GM10248 (cell line): Measurements from ENCODE around the gene NKAIN1.

Experiments
- CTCF ChIA-PET: fragments of 300-600 bp; sonication (Branson Sonifier 250); formaldehyde crosslinking; extraction: SDS; loops from one replicate; lab custom pipeline; 2021; ENCODE audit warnings: antibody characterized with exemption; lab: Yijun Ruan, JAX
- POLR2A ChIA-PET: fragments of 350-650 bp; sonication (Branson Sonifier 250); formaldehyde crosslinking; extraction: SDS; loops from one replicate; lab custom pipeline; 2020; ENCODE audit warnings: antibody characterized with exemption; lab: Yijun Ruan, JAX
- DNase-seq: peaks from one replicate; pipeline ENCODE4 v3.0.0; 2012; ENCODE audit errors: extremely low spot score
- CTCF ChIP-seq: IDR thresholded peaks from 2 replicates; pipeline ENCODE4 v1.5.1; 2012; ENCODE audit warnings: mild to moderate bottlenecking, low read depth; ENCODE audit errors: extremely low read depth, missing control alignments, control extremely low read depth

NKAIN1 gene

GRCh38 chr1:31218705-31219104 is 21.0 kb downstream of the NKAIN1 start:
- TF ChIP-seq CTCF, result no peak
- no peak for DNase-seq
- CTCF ChIA-PET, result interaction anchor here (1.5 kb wide), 1 partner anchor 12 kb away, joined by 3 read pairs; no protein-coding TSS in a partner anchor
- POLR2A ChIA-PET, result no interaction called here

GRCh38 chr1:31216016-31216415 is 23.7 kb downstream of the NKAIN1 start:
- no peak for DNase-seq
- no peak for TF ChIP-seq CTCF
- ChIA-PET POLR2A (no interaction called here), CTCF (interaction anchor here (1.0 to 1.5 kb wide), 2 partner anchors 18 to 211 kb away, joined by 3 read pairs; no protein-coding TSS in a partner anchor)

- ChIA-PET CTCF (interaction anchor here (1.3 to 1.4 kb wide), 2 partner anchors 9 to 180 kb away, joined by 3 read pairs; no protein-coding TSS in a partner anchor), POLR2A (no interaction called here)
- no peak for TF ChIP-seq CTCF
- DNase-seq, result no peak
Measured at GRCh38 chr1:31215065-31215570, 24.6 kb downstream of the NKAIN1 start.

- CTCF ChIA-PET, result interaction anchor here (1.3 to 1.4 kb wide), 2 partner anchors 10 to 180 kb away, joined by 3 read pairs; no protein-coding TSS in a partner anchor
- no peak for DNase-seq
- POLR2A ChIA-PET, result no interaction called here
- TF ChIP-seq CTCF, result no peak
Measured at GRCh38 chr1:31214316-31215064, 25.2 kb downstream of the NKAIN1 start.

- no peak for TF ChIP-seq CTCF
- CTCF ChIA-PET, result interaction anchor here (1.9 kb wide), 1 partner anchor 15 kb away, joined by 4 read pairs; no protein-coding TSS in a partner anchor
- no peak for DNase-seq
- POLR2A ChIA-PET, result no interaction called here
Measured at GRCh38 chr1:31208361-31208945, 31.2 kb downstream of the NKAIN1 start.

GRCh38 chr1:31207569-31207968 is 32.1 kb downstream of the NKAIN1 start:
- no peak for DNase-seq
- TF ChIP-seq CTCF, result no peak
- POLR2A ChIA-PET, result no interaction called here
- CTCF ChIA-PET, result interaction anchor here (1.9 kb wide), 1 partner anchor 14 kb away, joined by 4 read pairs; no protein-coding TSS in a partner anchor
